Endothelial cell of umbilical vein (primary cell): Measurements from ENCODE around the gene PPP1CB. TPM values are rescaled to one million over a fixed set of nuclear protein-coding genes. Genes with fewer than 3 reads are reported as not detected.

Experiments
- BruUV-seq: library from RNA; stranded (reverse); fragments of 400-500 nt; replicated peaks from 2 replicates; lab custom pipeline; 2021; lab: Mats Ljungman, UMichigan
- CTCF ChIA-PET: fragments of 300-600, 350-600 bp; sonication (Branson Sonifier 250); formaldehyde crosslinking; loops from one replicate; lab custom pipeline; 2021; ENCODE audit warnings: antibody characterized with exemption, inconsistent platforms; lab: Charles Lee
- POLR2A ChIA-PET: fragments of 300-600, 350-600 bp; sonication (Branson Sonifier 250); formaldehyde crosslinking; loops from one replicate; lab custom pipeline; 2021; ENCODE audit warnings: antibody characterized with exemption, inconsistent platforms; lab: Charles Lee
- DNase-seq: peaks from one replicate; pipeline ENCODE4 v3.0.0-alpha.2; 2011; ENCODE audit warnings: low read depth, low spot score
- FAIRE-seq: peaks from 2 replicates; lab custom pipeline; 2011; peaks lifted over from hg19 to GRCh38; lab: Jason Lieb, UNC
- H2AFZ ChIP-seq: 2 replicates; pipeline ENCODE4 v1.6.0; 2012; ENCODE audit warnings: low read depth, low read length, control low read depth, inconsistent platforms
- H3K27ac ChIP-seq: 2 replicates; pipeline ENCODE4 v1.5.1; 2011; ENCODE audit warnings: low read depth, mild to moderate bottlenecking, control low read depth, low read length, moderate library complexity; ENCODE audit not compliant: insufficient read depth
- H3K27me3 ChIP-seq, 2 experiments: 2 replicates each; pipeline versions ENCODE4 v1.6.0 to v1.6.1; 2011; ENCODE audit warnings: low read length in 2 of 2, mixed read lengths in 1 of 2; ENCODE audit not compliant: control insufficient read depth in 2 of 2, insufficient read depth in 2 of 2
- H3K36me3 ChIP-seq, 2 experiments: 2 replicates in 1 of 2; 3 replicates in 1 of 2; pipeline ENCODE4 v1.5.1; 2011; ENCODE audit warnings: low read length in 2 of 2, mild to moderate bottlenecking in 1 of 2, moderate library complexity in 1 of 2; ENCODE audit not compliant: control insufficient read depth in 2 of 2, insufficient read depth in 2 of 2; ENCODE audit errors: extremely low read depth in 1 of 2
- H3K4me1 ChIP-seq: 3 replicates; pipeline ENCODE4 v1.5.1; 2011; ENCODE audit warnings: mild to moderate bottlenecking, low read length; ENCODE audit not compliant: control insufficient read depth, insufficient read depth; ENCODE audit errors: extremely low read depth
- H3K4me2 ChIP-seq: 2 replicates; pipeline ENCODE4 v1.6.1; 2011; ENCODE audit warnings: low read length, control low read depth, mixed read lengths; ENCODE audit not compliant: insufficient read depth
- H3K4me3 ChIP-seq, 3 experiments: fragments of 200-600 bp in 1 of 3; sonication (generic), shearing (Covaris generic) in 1 of 3; replicated peaks in 1 of 3; 2 replicates each; pipeline ENCODE4 v1.5.1; 2011 to 2016; ENCODE audit warnings: control low read depth in 3 of 3, low read length in 3 of 3, mild to moderate bottlenecking in 2 of 3, inconsistent platforms in 1 of 3, low read depth in 1 of 3, moderate library complexity in 1 of 3; ENCODE audit not compliant: insufficient read depth in 1 of 3
- H3K79me2 ChIP-seq: 2 replicates; pipeline ENCODE4 v1.6.0; 2012; ENCODE audit warnings: low read length, inconsistent platforms; ENCODE audit not compliant: control insufficient read depth, insufficient read depth
- H3K9ac ChIP-seq: replicated peaks from 2 replicates; pipeline ENCODE3; 2011; ENCODE audit warnings: low read length, control low read depth; ENCODE audit not compliant: insufficient read depth; ENCODE audit errors: extremely low read depth
- H3K9me1 ChIP-seq: replicated peaks from 3 replicates; pipeline ENCODE4 v1.6.0; 2011; ENCODE audit warnings: mild to moderate bottlenecking, low read length; ENCODE audit not compliant: control insufficient read depth, insufficient read depth; ENCODE audit errors: extremely low read depth
- H3K9me3 ChIP-seq: replicated peaks from 2 replicates; pipeline ENCODE4 v1.5.1; 2012; ENCODE audit warnings: low read length, inconsistent platforms; ENCODE audit not compliant: control insufficient read depth, insufficient read depth
- H4K20me1 ChIP-seq: replicated peaks from 2 replicates; pipeline ENCODE3; 2011; ENCODE audit warnings: mild to moderate bottlenecking, low read length; ENCODE audit not compliant: control insufficient read depth, insufficient read depth; ENCODE audit errors: extremely low read depth
- CTCF ChIP-seq, 2 donors: IDR thresholded peaks; 1 replicate in 1 of 2; 2 replicates in 1 of 2; pipeline ENCODE4 v1.5.1; 2011; ENCODE audit warnings: low read length in 2 of 2, mild to moderate bottlenecking in 2 of 2, moderate library complexity in 2 of 2, control low read depth in 1 of 2, inconsistent platforms in 1 of 2, low read depth in 1 of 2; ENCODE audit not compliant: insufficient read depth in 1 of 2; ENCODE audit errors: extremely low read depth in 1 of 2
- EZH2 ChIP-seq: IDR thresholded peaks from 2 replicates; pipeline ENCODE4 v1.6.1; 2012; ENCODE audit warnings: borderline replicate concordance, low read depth, mild to moderate bottlenecking, moderate library complexity, low read length, inconsistent platforms; ENCODE audit not compliant: severe bottlenecking
- FOS ChIP-seq: IDR thresholded peaks from 2 replicates; pipeline ENCODE4 v1.6.1; 2011; ENCODE audit warnings: mild to moderate bottlenecking, low read length, moderate library complexity, borderline replicate concordance; ENCODE audit not compliant: insufficient read depth
- GATA2 ChIP-seq: IDR thresholded peaks from 2 replicates; pipeline ENCODE4 v1.7.0; 2011; ENCODE audit warnings: low read depth, mild to moderate bottlenecking, moderate library complexity, mixed read lengths, low read length; ENCODE audit not compliant: insufficient read length, insufficient read depth
- JUN ChIP-seq: IDR thresholded peaks from 2 replicates; pipeline ENCODE4 v1.6.1; 2011; ENCODE audit warnings: borderline replicate concordance, low read depth; ENCODE audit not compliant: insufficient read length, insufficient read depth
- MAX ChIP-seq: IDR thresholded peaks from 2 replicates; pipeline ENCODE4 v1.6.1; 2011; ENCODE audit not compliant: insufficient read depth, insufficient read length
- MYC ChIP-seq: IDR thresholded peaks from one replicate; pipeline ENCODE4 v1.6.1; 2011; ENCODE audit warnings: mild to moderate bottlenecking, low read depth, low read length
- POLR2A ChIP-seq: IDR thresholded peaks from 2 replicates; pipeline ENCODE4 v1.6.1; 2012; ENCODE audit warnings: low read depth, mild to moderate bottlenecking, control low read depth, low read length
- POLR2AphosphoS5 ChIP-seq: IDR thresholded peaks from 2 replicates; pipeline ENCODE4 v1.6.1; 2012; ENCODE audit warnings: low read depth, mild to moderate bottlenecking, control low read depth, low read length, moderate library complexity; ENCODE audit not compliant: insufficient read depth
- dilution Hi-C: fragments of 300-500 bp; cut with MboI; formaldehyde crosslinking; loops from one replicate; pipeline ENCODE4 v1.15.0; 2019; ENCODE audit warnings: low sequenced_read_pairs; ENCODE audit not compliant: extremely low pct_ligation_motif_present
- intact Hi-C: fragments of 100-400 bp; cut with micrococcal nuclease; formaldehyde crosslinking; loops from one replicate; pipeline ENCODE4 v1.10.0; 2022
- polyA plus RNA-seq, 4 experiments: library from polyadenylated mRNA; depleted of rRNA in 3 of 4; stranded (reverse) in 3 of 4; unstranded in 1 of 4; fragments of >200 nt; gene quantifications; 2 replicates each; pipeline versions ENCODE4 v1.2.1 to v1.2.3, GENCODE V29; 2011 to 2012; ENCODE audit warnings: missing spikeins in 1 of 4
- total RNA-seq: library from RNA; stranded (reverse); gene quantifications from 2 replicates; pipeline ENCODE4 v1.2.3, GENCODE V29; 2021

Gene PPP1CB
- total and polyA plus RNA-seq, 2 donors (not counting 3 experiments of a cell fraction or from before 2014, with no cell fraction given), result 29.8 to 163 TPM

GRCh38 chr2:28835781-28836180 is 84.2 kb downstream of the PPP1CB start:
- dilution Hi-C loops, result no loop called here
- BruUV-seq, result no TSS peak
- Histone ChIP-seq H3K27me3 (no peaks in the 10 kb centered on the region), H3K4me1 (peaks cover 3% of the 10 kb centered on the region), H3K4me3 (no peak overlapping the region), H2AFZ (no peak overlapping the region), H3K4me2 (no peak overlapping the region), H3K9ac (no peak overlapping the region), H3K9me1 (no peaks in the 10 kb centered on the region), H3K27ac (no peak overlapping the region), H3K36me3 (no peaks in the 10 kb centered on the region), H3K9me3 (no peaks in the 10 kb centered on the region), H4K20me1 (no peaks in the 10 kb centered on the region), H3K79me2 (no peaks in the 10 kb centered on the region)
- DNase-seq (no peak), FAIRE-seq (no peak)
- POLR2A ChIA-PET, result no interaction called here
- CTCF ChIA-PET, result interaction anchor here (0.6 to 1.7 kb wide), 4 partner anchors 15 to 59 kb away, joined by 3 to 7 read pairs (median 3); partner anchors contain the start of gene WDR43
- intact Hi-C loops, result no loop called here
- TF ChIP-seq CTCF (IDR thresholded peaks at IDR 0.05; ENCODE audit: extremely low read depth in 1 of 2, insufficient read depth in 1 of 2, low read depth in 1 of 2, low read length in 2 of 2) (no peak), POLR2AphosphoS5 (no peak), MAX (no peak), JUN (no peak), MYC (no peak), EZH2 (no peak), POLR2A (no peak), FOS (no peak), GATA2 (no peak)
